Central memory CD4-positive, alpha-beta T cell (primary cell): ENCODE measurements around the gene PHACTR2.

Experiments used
- DNase-seq: peaks from one replicate; pipeline ENCODE4 v3.0.0; 2022

Gene PHACTR2

GRCh38 chr6:143675946-143676345 lies 1.8 kb upstream of the PHACTR2 start:
- no peak for DNase-seq

- no peak for DNase-seq
Measured at GRCh38 chr6:143676437-143677045, 1.2 kb upstream of the PHACTR2 start.

GRCh38 chr6:143677577-143677890 lies 231 bp upstream of the PHACTR2 start:
- no peak for DNase-seq

GRCh38 chr6:143679041-143679440 lies 1.3 kb downstream of the PHACTR2 start:
- no peak for DNase-seq

- no peak for DNase-seq
Measured at GRCh38 chr6:143680141-143680540, 2.4 kb downstream of the PHACTR2 start.

GRCh38 chr6:143682805-143683204 lies 5.0 kb downstream of the PHACTR2 start:
- no peak for DNase-seq

GRCh38 chr6:143684486-143684885 lies 6.7 kb downstream of the PHACTR2 start:
- DNase-seq = no peak

GRCh38 chr6:143685653-143686052 lies 7.9 kb downstream of the PHACTR2 start:
- DNase-seq = no peak

GRCh38 chr6:143687591-143687990 lies 9.8 kb downstream of the PHACTR2 start:
- no peak for DNase-seq

- no peak for DNase-seq
Measured at GRCh38 chr6:143688681-143689080, 10.9 kb downstream of the PHACTR2 start.

- no peak for DNase-seq
Measured at GRCh38 chr6:143689852-143690251, 12.1 kb downstream of the PHACTR2 start.

- DNase-seq = no peak
Measured at GRCh38 chr6:143691155-143691554, 13.4 kb downstream of the PHACTR2 start.

GRCh38 chr6:143691900-143692636 lies 14.3 kb downstream of the PHACTR2 start:
- no peak for DNase-seq

GRCh38 chr6:143692696-143693095 lies 14.9 kb downstream of the PHACTR2 start:
- no peak for DNase-seq

GRCh38 chr6:143694013-143694412 lies 16.2 kb downstream of the PHACTR2 start:
- DNase-seq = no peak

GRCh38 chr6:143694560-143694959 lies 16.8 kb downstream of the PHACTR2 start:
- DNase-seq = no peak

GRCh38 chr6:143695130-143695968 lies 17.6 kb downstream of the PHACTR2 start:
- no peak for DNase-seq

GRCh38 chr6:143695969-143696663 lies 18.4 kb downstream of the PHACTR2 start:
- no peak for DNase-seq

- no peak for DNase-seq
Measured at GRCh38 chr6:143696664-143697000, 18.9 kb downstream of the PHACTR2 start.

GRCh38 chr6:143697076-143697800 lies 19.5 kb downstream of the PHACTR2 start:
- DNase-seq = no peak

GRCh38 chr6:143698329-143698728 lies 20.6 kb downstream of the PHACTR2 start:
- no peak for DNase-seq

- no peak for DNase-seq
Measured at GRCh38 chr6:143698759-143699429, 21.1 kb downstream of the PHACTR2 start.
